Adipose tissue (tissue), 3 donors: ENCODE results near the gene DNAH9. TPM values are rescaled to one million over a fixed set of nuclear protein-coding genes. Genes with fewer than 3 reads are reported as not detected.

Experiments
- H3K27ac ChIP-seq: one replicate; pipeline ENCODE4 v1.5.1; 2013; ENCODE audit warnings: low read depth, low read length
- WGBS, 3 donors: extraction: QIAGEN DNeasy Blood & Tissue Kit; methylation state at CpG; one replicate each; pipeline ENCODE4 v1.1.7; 2013; 5-methylcytosine and 5-hydroxymethylcytosine counted together
- polyA plus RNA-seq, 3 donors: library from polyadenylated mRNA; stranded (reverse); fragments of 200-250 nt; gene quantifications; one replicate each; pipeline ENCODE4 v1.2.3, GENCODE V29; 2013
- donor health status: healthy with polysubstance abuse.
- donor health status: Bipolar disorder and iron deficiency.
- donor health status: healthy.

Gene DNAH9
- polyA plus RNA-seq, 3 donors, result 0.95 to 6.0 (median 2.2) TPM

- no peak overlapping the region for H3K27ac ChIP-seq
- 56 to 70% (median 69%) methylated on average over 10 of the region's 10 CpGs for WGBS, 3 donors
Observed at GRCh38 chr17:11642655-11643054, 44.4 kb downstream of the DNAH9 start.

- 83 to 86% (median 86%) methylated on average over 7 of the region's 7 CpGs for WGBS, 3 donors
- H3K27ac ChIP-seq, result no peak overlapping the region
Observed at GRCh38 chr17:11643851-11644250, 45.6 kb downstream of the DNAH9 start.

GRCh38 chr17:11644265-11645212, 46.3 kb downstream of the DNAH9 start:
- 24 to 33% (median 28%) methylated on average over 18 of the region's 18 CpGs for WGBS, 3 donors

GRCh38 chr17:11645426-11645825, 47.2 kb downstream of the DNAH9 start:
- 90 to 98% (median 98%) methylated on average over 2 of the region's 2 CpGs for WGBS, 3 donors
- no peak overlapping the region for H3K27ac ChIP-seq

More at GRCh38 chr17:11644265-11645212, 46.3 kb downstream of the DNAH9 start:
- H3K27ac ChIP-seq, result no peak overlapping the region

GRCh38 chr17:11651089-11651488, 52.8 kb downstream of the DNAH9 start:
- 81 to 92% (median 91%) methylated on average over 3 of the region's 3 CpGs for WGBS, 3 donors
- no peak overlapping the region for H3K27ac ChIP-seq

GRCh38 chr17:11668618-11669017, 70.3 kb downstream of the DNAH9 start:
- 18 to 56% (median 54%) methylated on average over 1 of the region's 1 CpG for WGBS, 3 donors
- no peak overlapping the region for H3K27ac ChIP-seq

GRCh38 chr17:11671126-11671525, 72.9 kb downstream of the DNAH9 start:
- 50 to 62% (median 56%) methylated on average over 4 of the region's 4 CpGs for WGBS, 3 donors
- no peak overlapping the region for H3K27ac ChIP-seq

- WGBS, 3 donors, result 53 to 81% (median 64%) methylated on average over 2 of the region's 2 CpGs
- H3K27ac ChIP-seq, result no peak overlapping the region
Observed at GRCh38 chr17:11682646-11683045, 84.4 kb downstream of the DNAH9 start.

- no peak overlapping the region for H3K27ac ChIP-seq
- WGBS, 3 donors, result 71 to 85% (median 74%) methylated on average over 5 of the region's 5 CpGs
Observed at GRCh38 chr17:11690681-11691080, 92.4 kb downstream of the DNAH9 start.

GRCh38 chr17:11692688-11693087, 94.4 kb downstream of the DNAH9 start:
- 96 to 97% (median 96%) methylated on average over 9 of the region's 9 CpGs for WGBS, 3 donors
- no peak overlapping the region for H3K27ac ChIP-seq

- H3K27ac ChIP-seq, result no peak overlapping the region
- 89 to 95% (median 94%) methylated on average over 11 of the region's 11 CpGs for WGBS, 3 donors
Observed at GRCh38 chr17:11693284-11693683, 95.0 kb downstream of the DNAH9 start.

- 79 to 85% (median 80%) methylated on average over 3 of the region's 3 CpGs for WGBS, 3 donors
- H3K27ac ChIP-seq, result no peak overlapping the region
Observed at GRCh38 chr17:11700668-11701067, 102.4 kb downstream of the DNAH9 start.

GRCh38 chr17:11701911-11702310, 103.6 kb downstream of the DNAH9 start:
- 79 to 84% (median 83%) methylated on average over 8 of the region's 8 CpGs for WGBS, 3 donors
- no peak overlapping the region for H3K27ac ChIP-seq

- 95 to 100% (median 98%) methylated on average over 3 of the region's 3 CpGs for WGBS, 3 donors
- H3K27ac ChIP-seq, result no peak overlapping the region
Observed at GRCh38 chr17:11704041-11704440, 105.8 kb downstream of the DNAH9 start.

- no peak overlapping the region for H3K27ac ChIP-seq
- WGBS, 3 donors, result 30 to 48% (median 36%) methylated on average over 3 of the region's 3 CpGs
Observed at GRCh38 chr17:11705111-11705510, 106.8 kb downstream of the DNAH9 start.

- no peak overlapping the region for H3K27ac ChIP-seq
- WGBS, 3 donors, result 64 to 86% (median 75%) methylated on average over 4 of the region's 4 CpGs
Observed at GRCh38 chr17:11707586-11707985, 109.3 kb downstream of the DNAH9 start.

GRCh38 chr17:11712456-11712855, 114.2 kb downstream of the DNAH9 start:
- no peak overlapping the region for H3K27ac ChIP-seq
- WGBS, 3 donors, result 78 to 86% (median 83%) methylated on average over 3 of the region's 3 CpGs

- no peak overlapping the region for H3K27ac ChIP-seq
- 86 to 92% (median 89%) methylated on average over 11 of the region's 11 CpGs for WGBS, 3 donors
Observed at GRCh38 chr17:11719203-11719602, 120.9 kb downstream of the DNAH9 start.

- 56 to 78% (median 65%) methylated on average over 6 of the region's 6 CpGs for WGBS, 3 donors
- H3K27ac ChIP-seq, result no peak overlapping the region
Observed at GRCh38 chr17:11719856-11720255, 121.6 kb downstream of the DNAH9 start.

- no peak overlapping the region for H3K27ac ChIP-seq
- WGBS, 3 donors, result 37 to 52% (median 48%) methylated on average over 2 of the region's 2 CpGs
Observed at GRCh38 chr17:11720816-11721215, 122.5 kb downstream of the DNAH9 start.
